CD4-positive, CD25-positive, alpha-beta regulatory T cell (primary cell): ENCODE measurements around the gene FAF1. TPM values are rescaled to one million over a fixed set of nuclear protein-coding genes. Genes with fewer than 3 reads are reported as not detected.

ENCODE experiments used
- ATAC-seq, 2 donors: fragments of 150-1000 bp; cut with Tn5 transposase; one replicate each; pipeline ENCODE4 v1.10.0; 2021; ENCODE audit warnings: low read depth in 2 of 2, moderate number of reproducible peaks in 2 of 2, moderate library complexity in 1 of 2
- DNase-seq, 3 donors: peaks; one replicate each; pipeline versions ENCODE4 v3.0.0 to v3.0.0-alpha.2; 2012 to 2022; ENCODE audit warnings: mixed read lengths in 1 of 3
- H3K27ac ChIP-seq: one replicate; pipeline ENCODE4 v1.7.0; 2013; ENCODE audit warnings: mild to moderate bottlenecking, low read length; ENCODE audit not compliant: insufficient read depth, poor library complexity, severe bottlenecking
- H3K27me3 ChIP-seq: one replicate; pipeline ENCODE4 v1.7.0; 2013; ENCODE audit warnings: low read length; ENCODE audit not compliant: control insufficient read depth, insufficient read depth
- H3K36me3 ChIP-seq: one replicate; pipeline ENCODE4 v1.7.0; 2013; ENCODE audit warnings: mild to moderate bottlenecking, low read length, moderate library complexity; ENCODE audit not compliant: control insufficient read depth, insufficient read depth
- H3K4me1 ChIP-seq: 2 replicates; pipeline ENCODE4 v1.7.0; 2013; ENCODE audit warnings: mild to moderate bottlenecking, low read length; ENCODE audit not compliant: insufficient read depth, control insufficient read depth, poor library complexity, severe bottlenecking
- H3K4me3 ChIP-seq: one replicate; pipeline ENCODE4 v1.7.0; 2013; ENCODE audit warnings: low read depth, mild to moderate bottlenecking, low read length, moderate library complexity
- H3K9me3 ChIP-seq, 2 experiments: 1 replicate in 1 of 2; 2 replicates in 1 of 2; pipeline ENCODE4 v1.7.0; 2013; ENCODE audit warnings: low read length in 2 of 2, mild to moderate bottlenecking in 1 of 2, moderate library complexity in 1 of 2; ENCODE audit not compliant: control insufficient read depth in 2 of 2
- H3K27ac Mint-ChIP-seq, 3 donors: one replicate each; pipeline ENCODE4 v1.8.0; 2020 to 2022; ENCODE audit warnings: mild to moderate bottlenecking in 3 of 3, mixed read lengths in 3 of 3, moderate library complexity in 2 of 3
- H3K27me3 Mint-ChIP-seq: one replicate; pipeline ENCODE4 v1.8.0; 2022; ENCODE audit warnings: mild to moderate bottlenecking, mixed read lengths
- H3K36me3 Mint-ChIP-seq: one replicate; pipeline ENCODE4 v1.8.0; 2020; ENCODE audit warnings: mixed read lengths
- H3K4me1 Mint-ChIP-seq, 4 donors: one replicate each; pipeline ENCODE4 v1.8.0; 2020 to 2022; ENCODE audit warnings: mixed read lengths in 4 of 4, mild to moderate bottlenecking in 1 of 4
- H3K4me3 Mint-ChIP-seq, 4 donors: one replicate each; pipeline ENCODE4 v1.8.0; 2020 to 2022; ENCODE audit warnings: mild to moderate bottlenecking in 4 of 4, mixed read lengths in 4 of 4, moderate library complexity in 3 of 4
- H3K9me3 Mint-ChIP-seq, 7 donors: one replicate each; pipeline ENCODE4 v1.8.0; 2020 to 2022; ENCODE audit warnings: mixed read lengths in 7 of 7, mild to moderate bottlenecking in 3 of 7, moderate library complexity in 2 of 7
- polyA plus RNA-seq, 4 donors: library from polyadenylated mRNA; unstranded; fragments of 300-500 nt; fragmentation: Illumina TruSeq; gene quantifications; one replicate each; pipeline ENCODE4 v1.2.3, GENCODE V29; 2021
- total RNA-seq: library from RNA; stranded (reverse); gene quantifications from one replicate; pipeline ENCODE4 v1.2.3, GENCODE V29; 2022

The FAF1 gene
- total and polyA plus RNA-seq, 5 donors from 2014 or later, result 28.9 to 58.2 (median 54.3) TPM

- Mint-ChIP-seq H3K4me3 (no peak overlapping the region), H3K27me3 (peaks cover 4% of the 10 kb centered on the region), H3K27ac (peak overlapping the region; percentile 11 to 34 (median 27)), H3K36me3 (peaks cover 11% of the 10 kb centered on the region), H3K4me1 (peaks cover 0 to 15% (median 10%) of the 10 kb centered on the region in 4 donors), H3K9me3 (no peaks in the 10 kb centered on the region)
- ATAC-seq (no peak), DNase-seq (peak in 1 of 3 donors; percentile 15)
- H3K9me3 ChIP-seq, result no peaks in the 10 kb centered on the region
- no peak overlapping the region for H3K27ac ChIP-seq
- H3K4me1 ChIP-seq, result no peaks in the 10 kb centered on the region
- no peaks in the 10 kb centered on the region for H3K27me3 ChIP-seq
- H3K36me3 ChIP-seq, result no peaks in the 10 kb centered on the region
- no peak overlapping the region for H3K4me3 ChIP-seq
These were observed 509.0 kb downstream of the FAF1 start for GRCh38 chr1:50450861-50451653.

- Histone ChIP-seq H3K27ac (no peak overlapping the region), H3K4me1 (no peaks in the 10 kb centered on the region), H3K27me3 (no peaks in the 10 kb centered on the region), H3K36me3 (no peaks in the 10 kb centered on the region), H3K4me3 (no peak overlapping the region), H3K9me3 (no peaks in the 10 kb centered on the region)
- ATAC-seq (no peak), DNase-seq (no peak)
- H3K9me3 Mint-ChIP-seq, result no peaks in the 10 kb centered on the region
- H3K4me3 Mint-ChIP-seq, result no peak overlapping the region
- H3K4me1 Mint-ChIP-seq, result peaks cover 5 to 15% (median 7%) of the 10 kb centered on the region in 4 donors
- H3K27ac Mint-ChIP-seq, result no peak overlapping the region
- peaks cover 7% of the 10 kb centered on the region for H3K36me3 Mint-ChIP-seq
- peaks cover 4% of the 10 kb centered on the region for H3K27me3 Mint-ChIP-seq
These were observed 512.1 kb downstream of the FAF1 start for GRCh38 chr1:50447961-50448360.

GRCh38 chr1:50441183-50441582, 518.9 kb downstream of the FAF1 start:
- peaks cover 23% of the 10 kb centered on the region for H3K36me3 ChIP-seq
- no peak for ATAC-seq
- Mint-ChIP-seq H3K4me3 (no peak overlapping the region), H3K27me3 (no peaks in the 10 kb centered on the region), H3K27ac (peak overlapping the region in 1 of 3 donors; percentile 54), H3K4me1 (peaks cover 0 to 6% (median 0%) of the 10 kb centered on the region in 4 donors), H3K36me3 (peaks cover 38% of the 10 kb centered on the region), H3K9me3 (no peaks in the 10 kb centered on the region)
- no peak overlapping the region for H3K4me3 ChIP-seq
- no peaks in the 10 kb centered on the region for H3K4me1 ChIP-seq
- H3K27ac ChIP-seq, result no peak overlapping the region
- no peaks in the 10 kb centered on the region for H3K27me3 ChIP-seq
- DNase-seq, result no peak
- H3K9me3 ChIP-seq, result no peaks in the 10 kb centered on the region

- no peaks in the 10 kb centered on the region for H3K4me1 ChIP-seq
- no peak for DNase-seq
These were observed 521.1 kb downstream of the FAF1 start for GRCh38 chr1:50438945-50439344.

GRCh38 chr1:50436489-50436888, 523.6 kb downstream of the FAF1 start:
- DNase-seq (no peak), ATAC-seq (no peak)
- peaks cover 20% of the 10 kb centered on the region for H3K36me3 ChIP-seq
- H3K36me3 Mint-ChIP-seq, result peaks cover 31% of the 10 kb centered on the region
- no peak overlapping the region for H3K4me3 ChIP-seq
- no peaks in the 10 kb centered on the region for H3K4me1 ChIP-seq
- no peak overlapping the region for H3K4me3 Mint-ChIP-seq
- H3K9me3 ChIP-seq, result no peaks in the 10 kb centered on the region
- H3K27ac Mint-ChIP-seq, result no peak overlapping the region
- no peak overlapping the region for H3K27ac ChIP-seq
- no peaks in the 10 kb centered on the region for H3K9me3 Mint-ChIP-seq
- peaks cover 0 to 4% (median 0%) of the 10 kb centered on the region in 4 donors for H3K4me1 Mint-ChIP-seq
- H3K27me3 Mint-ChIP-seq, result peaks cover 21% of the 10 kb centered on the region
- H3K27me3 ChIP-seq, result peaks cover 10% of the 10 kb centered on the region

More at GRCh38 chr1:50438945-50439344, 521.1 kb downstream of the FAF1 start:
- Histone ChIP-seq H3K27me3 (no peaks in the 10 kb centered on the region), H3K27ac (no peak overlapping the region), H3K9me3 (no peaks in the 10 kb centered on the region), H3K36me3 (peaks cover 23% of the 10 kb centered on the region), H3K4me3 (no peak overlapping the region)
- ATAC-seq, result no peak
- Mint-ChIP-seq H3K4me3 (no peak overlapping the region), H3K9me3 (no peaks in the 10 kb centered on the region), H3K27ac (no peak overlapping the region), H3K27me3 (peaks cover under 1% of the 10 kb centered on the region), H3K4me1 (peaks cover 0 to 4% (median 0%) of the 10 kb centered on the region in 4 donors), H3K36me3 (peaks cover 38% of the 10 kb centered on the region)

- Mint-ChIP-seq H3K36me3 (no peaks in the 10 kb centered on the region), H3K9me3 (peaks cover 0 to 8% (median 0%) of the 10 kb centered on the region in 7 donors), H3K4me1 (peaks cover 0 to 32% (median 5%) of the 10 kb centered on the region in 4 donors), H3K4me3 (no peak overlapping the region), H3K27me3 (peaks cover 84% of the 10 kb centered on the region), H3K27ac (no peak overlapping the region)
- Histone ChIP-seq H3K27me3 (peaks cover 39% of the 10 kb centered on the region), H3K9me3 (no peaks in the 10 kb centered on the region), H3K36me3 (no peaks in the 10 kb centered on the region), H3K27ac (no peak overlapping the region), H3K4me1 (peaks cover 11% of the 10 kb centered on the region), H3K4me3 (no peak overlapping the region)
- ATAC-seq (no peak), DNase-seq (no peak)
These were observed 530.1 kb downstream of the FAF1 start for GRCh38 chr1:50430010-50430405.

GRCh38 chr1:50427818-50428779, 532.0 kb downstream of the FAF1 start:
- peaks cover 44% of the 10 kb centered on the region for H3K27me3 ChIP-seq
- no peak overlapping the region for H3K4me3 ChIP-seq
- peaks cover 0 to 8% (median 0%) of the 10 kb centered on the region in 7 donors for H3K9me3 Mint-ChIP-seq
- H3K4me1 Mint-ChIP-seq, result peaks cover 0 to 46% (median 19%) of the 10 kb centered on the region in 4 donors
- peaks cover 95% of the 10 kb centered on the region for H3K27me3 Mint-ChIP-seq
- H3K9me3 ChIP-seq, result no peaks in the 10 kb centered on the region
- ATAC-seq, result no peak
- no peak overlapping the region for H3K27ac ChIP-seq
- no peaks in the 10 kb centered on the region for H3K36me3 Mint-ChIP-seq
- H3K36me3 ChIP-seq, result no peaks in the 10 kb centered on the region
- DNase-seq, result no peak
- no peak overlapping the region for H3K27ac Mint-ChIP-seq
- peaks cover 30% of the 10 kb centered on the region for H3K4me1 ChIP-seq
- peak overlapping the region in 1 of 4 donors; percentile 10 for H3K4me3 Mint-ChIP-seq
